Testis (tissue), 2 donors: ENCODE measurements around the gene PTGIS.
"Not testable (repeated sequence)": the region's sequence is repeated elsewhere in the genome, so short reads cannot be mapped to it uniquely, and the experiment has no call there.

Source experiments
- POLR2A ChIP-seq: fragments of 450-650 bp; IDR thresholded peaks from one replicate; pipeline ENCODE4 v1.6.1; 2017; ENCODE audit warnings: antibody characterized with exemption, mild to moderate bottlenecking, moderate library complexity
- TF ChIP-seq, protein P1 (sequence below), 3 experiments: fragments of 450-650 bp in 2 of 3; fragments of 200-600 bp in 1 of 3; sonication (generic) in 1 of 3; IDR thresholded peaks; one replicate each; pipeline ENCODE4 v1.5.1; 2016 to 2019; ENCODE audit warnings: antibody characterized with exemption in 3 of 3, mild to moderate bottlenecking in 2 of 3, moderate library complexity in 1 of 3

DNA sequence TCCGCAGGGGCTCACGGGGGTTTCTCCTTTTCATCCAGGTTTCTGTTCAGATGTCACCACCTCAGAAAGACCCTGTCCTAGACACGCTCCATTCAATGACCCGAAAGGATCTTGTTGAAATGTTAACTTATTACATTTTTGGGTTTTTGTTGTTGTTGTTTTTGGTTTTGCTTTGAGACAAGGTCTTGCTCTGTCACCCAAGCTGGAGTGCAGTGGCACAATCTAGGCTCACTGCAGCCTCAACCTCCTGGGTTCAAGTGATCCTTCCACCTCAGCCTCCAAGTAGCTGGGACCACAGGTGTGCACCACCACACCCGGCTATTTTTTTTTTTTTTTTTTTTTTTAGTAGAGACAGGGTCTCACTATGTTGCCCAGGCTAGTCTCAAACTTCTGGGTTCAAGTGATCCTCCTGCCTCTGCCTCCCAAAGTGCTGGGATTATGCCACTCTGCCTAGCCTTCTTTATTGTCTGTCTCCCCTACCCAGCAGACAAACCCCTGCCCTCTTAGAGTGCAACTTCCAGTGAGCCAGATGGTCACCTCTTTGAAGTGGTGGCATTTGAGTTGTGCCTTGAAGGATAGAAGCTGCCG, 43.7 kb upstream of the PTGIS start:
- TF ChIP-seq, protein P1, sequence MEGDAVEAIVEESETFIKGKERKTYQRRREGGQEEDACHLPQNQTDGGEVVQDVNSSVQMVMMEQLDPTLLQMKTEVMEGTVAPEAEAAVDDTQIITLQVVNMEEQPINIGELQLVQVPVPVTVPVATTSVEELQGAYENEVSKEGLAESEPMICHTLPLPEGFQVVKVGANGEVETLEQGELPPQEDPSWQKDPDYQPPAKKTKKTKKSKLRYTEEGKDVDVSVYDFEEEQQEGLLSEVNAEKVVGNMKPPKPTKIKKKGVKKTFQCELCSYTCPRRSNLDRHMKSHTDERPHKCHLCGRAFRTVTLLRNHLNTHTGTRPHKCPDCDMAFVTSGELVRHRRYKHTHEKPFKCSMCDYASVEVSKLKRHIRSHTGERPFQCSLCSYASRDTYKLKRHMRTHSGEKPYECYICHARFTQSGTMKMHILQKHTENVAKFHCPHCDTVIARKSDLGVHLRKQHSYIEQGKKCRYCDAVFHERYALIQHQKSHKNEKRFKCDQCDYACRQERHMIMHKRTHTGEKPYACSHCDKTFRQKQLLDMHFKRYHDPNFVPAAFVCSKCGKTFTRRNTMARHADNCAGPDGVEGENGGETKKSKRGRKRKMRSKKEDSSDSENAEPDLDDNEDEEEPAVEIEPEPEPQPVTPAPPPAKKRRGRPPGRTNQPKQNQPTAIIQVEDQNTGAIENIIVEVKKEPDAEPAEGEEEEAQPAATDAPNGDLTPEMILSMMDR (IDR thresholded peaks at IDR 0.05) = not testable (repeated sequence)
- not testable (repeated sequence) for TF ChIP-seq POLR2A
